HEK293 (cell line): ENCODE data around the gene SPACA5B.

Experiments
- CTCF ChIA-PET: fragments of 350-600 bp; formaldehyde crosslinking; extraction: SDS; loops from one replicate; lab custom pipeline; 2021; ENCODE audit warnings: antibody characterized with exemption; lab: Yijun Ruan, JAX
- POLR2A ChIA-PET: fragments of 300-600 bp; formaldehyde crosslinking; extraction: SDS; loops from one replicate; lab custom pipeline; 2020; ENCODE audit warnings: antibody characterized with exemption, inconsistent platforms; lab: Yijun Ruan, JAX
- H3K27ac ChIP-seq: fragments of 200-500 bp; sonication (Bioruptor generic); 2 replicates; pipeline ENCODE4 v1.5.1; 2014; ENCODE audit warnings: low read depth, low read length, control low read depth, inconsistent platforms; ENCODE audit errors: extremely low read depth
- H3K36me3 ChIP-seq, 2 experiments: fragments of 200-500 bp in 1 of 2; sonication (Bioruptor generic) in 1 of 2; 1 replicate in 1 of 2; 2 replicates in 1 of 2; pipeline ENCODE4 v1.5.1; 2014 to 2017; ENCODE audit warnings: inconsistent platforms in 2 of 2, low read length in 2 of 2; ENCODE audit not compliant: control insufficient read depth in 2 of 2, insufficient read depth in 1 of 2
- H3K4me1 ChIP-seq: fragments of 200-500 bp; sonication (Bioruptor generic); 2 replicates; pipeline ENCODE4 v1.5.1; 2014; ENCODE audit warnings: mild to moderate bottlenecking, low read length, inconsistent platforms; ENCODE audit not compliant: control insufficient read depth, insufficient read depth
- H3K4me3 ChIP-seq: 2 replicates; pipeline ENCODE4 v1.5.1; 2011; ENCODE audit warnings: low read depth, mild to moderate bottlenecking, control low read depth, low read length, moderate library complexity
- H3K9me3 ChIP-seq: fragments of 200-500 bp; sonication (Bioruptor generic); 2 replicates; pipeline ENCODE4 v1.5.1; 2014; ENCODE audit warnings: low read depth, low read length, inconsistent platforms; ENCODE audit not compliant: control insufficient read depth, insufficient read depth
- BCL11B ChIP-seq: fragments of 450-650 bp; formaldehyde crosslinking; IDR thresholded peaks from 2 replicates; pipeline ENCODE4 v1.5.1; 2016; ENCODE audit warnings: low read depth, missing biosample characterization, missing genetic modification characterization
- BCL6B ChIP-seq: fragments of 450-650 bp; formaldehyde crosslinking; IDR thresholded peaks from 2 replicates; pipeline ENCODE4 v1.5.1; 2017; ENCODE audit warnings: missing biosample characterization, missing genetic modification characterization
- GFI1B ChIP-seq: fragments of 450-650 bp; formaldehyde crosslinking; IDR thresholded peaks from 2 replicates; pipeline ENCODE4 v1.5.1; 2016; ENCODE audit warnings: missing biosample characterization, missing genetic modification characterization
- MYNN ChIP-seq: fragments of 450-650 bp; formaldehyde crosslinking; IDR thresholded peaks from 2 replicates; pipeline ENCODE4 v1.5.1; 2016; ENCODE audit warnings: missing biosample characterization, missing genetic modification characterization, borderline replicate concordance
- PRDM2 ChIP-seq: fragments of 450-650 bp; formaldehyde crosslinking; IDR thresholded peaks from 2 replicates; pipeline ENCODE4 v1.5.1; 2016; ENCODE audit warnings: missing biosample characterization, missing genetic modification characterization, borderline replicate concordance
- SETDB1 ChIP-seq: IDR thresholded peaks from one replicate; pipeline ENCODE4 v1.6.1; 2017; ENCODE audit warnings: mild to moderate bottlenecking, low read length, moderate library complexity, mixed read lengths; ENCODE audit not compliant: insufficient read length
- YY2 ChIP-seq: fragments of 450-650 bp; formaldehyde crosslinking; IDR thresholded peaks from 2 replicates; pipeline ENCODE4 v1.5.1; 2016; ENCODE audit warnings: missing biosample characterization, missing genetic modification characterization
- ZBTB17 ChIP-seq: fragments of 450-650 bp; formaldehyde crosslinking; IDR thresholded peaks from 2 replicates; pipeline ENCODE4 v1.5.1; 2016; ENCODE audit warnings: missing biosample characterization, missing genetic modification characterization
- ZBTB49 ChIP-seq: fragments of 450-650 bp; formaldehyde crosslinking; IDR thresholded peaks from 2 replicates; pipeline ENCODE4 v1.5.1; 2016; ENCODE audit warnings: missing biosample characterization, missing genetic modification characterization, low read depth
- ZBTB8A ChIP-seq: fragments of 450-650 bp; formaldehyde crosslinking; IDR thresholded peaks from 2 replicates; pipeline ENCODE4 v1.5.1; 2016; ENCODE audit warnings: missing biosample characterization, missing genetic modification characterization
- ZFP3 ChIP-seq: fragments of 450-650 bp; formaldehyde crosslinking; IDR thresholded peaks from 2 replicates; pipeline ENCODE4 v1.5.1; 2016; ENCODE audit warnings: low read depth, missing biosample characterization, missing genetic modification characterization
- ZFP69B ChIP-seq: fragments of 450-650 bp; formaldehyde crosslinking; IDR thresholded peaks from 2 replicates; pipeline ENCODE4 v1.5.1; 2016; ENCODE audit warnings: missing biosample characterization, missing genetic modification characterization
- ZNF132 ChIP-seq: fragments of 450-650 bp; formaldehyde crosslinking; IDR thresholded peaks from 2 replicates; pipeline ENCODE4 v1.5.1; 2017; ENCODE audit warnings: missing biosample characterization, missing genetic modification characterization, borderline replicate concordance
- ZNF148 ChIP-seq: fragments of 450-650 bp; formaldehyde crosslinking; IDR thresholded peaks from 2 replicates; pipeline ENCODE4 v1.5.0; 2017; ENCODE audit warnings: missing biosample characterization, missing genetic modification characterization, borderline replicate concordance
- ZNF202 ChIP-seq: fragments of 450-650 bp; formaldehyde crosslinking; IDR thresholded peaks from 2 replicates; pipeline ENCODE4 v1.5.1; 2016; ENCODE audit warnings: missing biosample characterization, missing genetic modification characterization, borderline replicate concordance
- ZNF223 ChIP-seq: fragments of 450-650 bp; formaldehyde crosslinking; IDR thresholded peaks from 2 replicates; pipeline ENCODE4 v1.5.1; 2016; ENCODE audit warnings: missing biosample characterization, missing genetic modification characterization
- ZNF311 ChIP-seq: fragments of 450-650 bp; formaldehyde crosslinking; IDR thresholded peaks from 2 replicates; pipeline ENCODE4 v1.5.1; 2017; ENCODE audit warnings: missing biosample characterization, missing genetic modification characterization, borderline replicate concordance
- ZNF394 ChIP-seq: fragments of 450-650 bp; formaldehyde crosslinking; IDR thresholded peaks from 2 replicates; pipeline ENCODE4 v1.5.1; 2016; ENCODE audit warnings: missing biosample characterization, missing genetic modification characterization, mild to moderate bottlenecking, moderate library complexity, borderline replicate concordance
- ZNF433 ChIP-seq: fragments of 450-650 bp; formaldehyde crosslinking; IDR thresholded peaks from 2 replicates; pipeline ENCODE4 v1.5.1; 2016; ENCODE audit warnings: missing biosample characterization, missing genetic modification characterization, low read depth
- ZNF585B ChIP-seq: fragments of 450-650 bp; formaldehyde crosslinking; IDR thresholded peaks from 2 replicates; pipeline ENCODE4 v1.5.1; 2016; ENCODE audit warnings: missing biosample characterization, missing genetic modification characterization
- ZNF610 ChIP-seq: fragments of 450-650 bp; formaldehyde crosslinking; IDR thresholded peaks from 2 replicates; pipeline ENCODE4 v1.5.1; 2016; ENCODE audit warnings: missing biosample characterization, missing genetic modification characterization, borderline replicate concordance
- ZNF777 ChIP-seq: fragments of 450-650 bp; formaldehyde crosslinking; IDR thresholded peaks from 2 replicates; pipeline ENCODE4 v1.5.1; 2017; ENCODE audit warnings: missing biosample characterization, missing genetic modification characterization, borderline replicate concordance
- ZSCAN16 ChIP-seq: fragments of 450-650 bp; formaldehyde crosslinking; IDR thresholded peaks from 2 replicates; pipeline ENCODE4 v1.5.1; 2016; ENCODE audit warnings: missing biosample characterization, missing genetic modification characterization

The SPACA5B gene

GRCh38 chrX:48101443-48101842 is 29.0 kb upstream of the SPACA5B start:
- ChIA-PET CTCF (no interaction called here), POLR2A (no interaction called here)
- no peaks in the 10 kb centered on the region for H3K9me3 ChIP-seq
- no peaks in the 10 kb centered on the region for H3K4me1 ChIP-seq
- no peak for TF ChIP-seq PRDM2
- no peak for TF ChIP-seq ZNF610
- no peak for TF ChIP-seq ZNF394 (tag by site-specific recombination)
- no peak for TF ChIP-seq GFI1B (tag by site-specific recombination)
- no peak for TF ChIP-seq ZNF202 (tag by site-specific recombination)
- no peak for TF ChIP-seq SETDB1
- TF ChIP-seq ZBTB8A (tag by site-specific recombination): no peak
- no peak for TF ChIP-seq BCL11B (tag by site-specific recombination)
- TF ChIP-seq BCL6B (tag by site-specific recombination): no peak
- TF ChIP-seq ZBTB17 (tag by site-specific recombination): no peak
- no peak overlapping the region for H3K4me3 ChIP-seq
- no peaks in the 10 kb centered on the region for H3K36me3 ChIP-seq
- H3K27ac ChIP-seq: no peak overlapping the region

GRCh38 chrX:48102874-48103374 is 27.5 kb upstream of the SPACA5B start:
- POLR2A ChIA-PET: no interaction called here
- CTCF ChIA-PET: no interaction called here

GRCh38 chrX:48107717-48108116 is 22.7 kb upstream of the SPACA5B start:
- Histone ChIP-seq H3K9me3 (no peaks in the 10 kb centered on the region), H3K36me3 (no peaks in the 10 kb centered on the region), H3K4me1 (no peaks in the 10 kb centered on the region), H3K27ac (no peak overlapping the region), H3K4me3 (no peak overlapping the region)
- ChIA-PET POLR2A (no interaction called here), CTCF (no interaction called here)
- TF ChIP-seq ZNF311 (tag by site-specific recombination) (no peak), ZNF223 (tag by site-specific recombination) (no peak), ZSCAN16 (tag by site-specific recombination) (no peak), ZNF585B (no peak), ZNF132 (no peak), YY2 (tag by site-specific recombination) (no peak), ZNF148 (no peak), ZBTB49 (tag by site-specific recombination) (no peak), MYNN (tag by site-specific recombination) (no peak)

More at GRCh38 chrX:48102874-48103374, 27.5 kb upstream of the SPACA5B start:
- no peak overlapping the region for H3K27ac ChIP-seq
- H3K4me3 ChIP-seq: no peak overlapping the region
- TF ChIP-seq ZNF433 (tag by site-specific recombination) (no peak), ZFP3 (tag by site-specific recombination) (no peak), ZFP69B (tag by site-specific recombination) (no peak), ZNF777 (tag by site-specific recombination) (no peak)
- no peaks in the 10 kb centered on the region for H3K36me3 ChIP-seq
- H3K4me1 ChIP-seq: no peaks in the 10 kb centered on the region
- no peaks in the 10 kb centered on the region for H3K9me3 ChIP-seq
